ENCODE results near the gene MPHOSPH6. TPM values are rescaled to one million over a fixed set of nuclear protein-coding genes. Genes with fewer than 3 reads are reported as not detected.

Gene MPHOSPH6
- total RNA-seq, 1 donor from 2014 or later = 24.3 TPM

GRCh38 chr16:82134846-82135245 lies 35.2 kb downstream of the MPHOSPH6 start:
- no peak for ATAC-seq
- Histone ChIP-seq H3K4me1 (no peaks in the 10 kb centered on the region), H3K4me3 (no peak overlapping the region), H3K9me3 (no peaks in the 10 kb centered on the region), H3K27me3 (no peaks in the 10 kb centered on the region), H3K27ac (no peak overlapping the region), H3K36me3 (peaks cover 3% of the 10 kb centered on the region)
- no peak for TF ChIP-seq CTCF (IDR thresholded peaks at IDR 0.05)
- DNase-seq = no peak
- intact Hi-C loops (cut with DNase I) = no loop called here

GRCh38 chr16:82133798-82134197 lies 36.2 kb downstream of the MPHOSPH6 start:
- Histone ChIP-seq H3K36me3 (peaks cover 3% of the 10 kb centered on the region), H3K27ac (no peak overlapping the region), H3K27me3 (no peaks in the 10 kb centered on the region), H3K4me1 (no peaks in the 10 kb centered on the region), H3K9me3 (no peaks in the 10 kb centered on the region), H3K4me3 (no peak overlapping the region)
- DNase-seq (no peak), ATAC-seq (no peak)
- no peak for TF ChIP-seq CTCF (IDR thresholded peaks at IDR 0.05)
- intact Hi-C loops (cut with DNase I) = no loop called here

DNA sequence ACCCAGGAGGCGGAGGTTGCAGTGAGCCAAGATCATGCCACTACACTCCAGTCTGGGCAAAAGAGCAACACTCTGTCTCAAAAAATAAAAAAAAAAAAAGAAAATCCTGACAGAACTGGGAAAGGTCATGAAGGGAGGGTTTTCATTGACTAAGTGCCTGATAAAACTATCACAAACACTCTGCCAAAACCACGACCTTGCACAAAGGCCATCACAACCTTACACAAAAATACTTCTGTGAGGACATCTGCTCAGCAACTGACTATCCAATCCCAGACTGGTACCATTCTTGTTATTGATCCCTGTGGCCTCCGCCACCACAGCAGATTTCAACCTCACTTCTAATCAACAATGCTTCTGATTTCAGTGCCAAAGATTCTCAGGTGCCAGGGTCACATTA lies 40.1 kb downstream of the MPHOSPH6 start:
- Histone ChIP-seq H3K4me1 (no peaks in the 10 kb centered on the region), H3K4me3 (no peak overlapping the region), H3K27ac (no peak overlapping the region), H3K9me3 (no peaks in the 10 kb centered on the region), H3K27me3 (no peaks in the 10 kb centered on the region), H3K36me3 (no peaks in the 10 kb centered on the region)
- intact Hi-C loops (cut with DNase I) = no loop called here
- ATAC-seq (no peak), DNase-seq (no peak)
- no peak for TF ChIP-seq CTCF (IDR thresholded peaks at IDR 0.05)

GRCh38 chr16:82124651-82125050 lies 45.4 kb downstream of the MPHOSPH6 start:
- H3K4me1 ChIP-seq = no peaks in the 10 kb centered on the region
- H3K4me3 ChIP-seq = no peak overlapping the region
- DNase-seq (no peak), ATAC-seq (no peak)
- intact Hi-C loops (cut with DNase I) = no loop called here
- no peak overlapping the region for H3K27ac ChIP-seq
- H3K27me3 ChIP-seq = no peaks in the 10 kb centered on the region
- no peaks in the 10 kb centered on the region for H3K36me3 ChIP-seq
- TF ChIP-seq CTCF (IDR thresholded peaks at IDR 0.05) = no peak
- no peaks in the 10 kb centered on the region for H3K9me3 ChIP-seq

DNA sequence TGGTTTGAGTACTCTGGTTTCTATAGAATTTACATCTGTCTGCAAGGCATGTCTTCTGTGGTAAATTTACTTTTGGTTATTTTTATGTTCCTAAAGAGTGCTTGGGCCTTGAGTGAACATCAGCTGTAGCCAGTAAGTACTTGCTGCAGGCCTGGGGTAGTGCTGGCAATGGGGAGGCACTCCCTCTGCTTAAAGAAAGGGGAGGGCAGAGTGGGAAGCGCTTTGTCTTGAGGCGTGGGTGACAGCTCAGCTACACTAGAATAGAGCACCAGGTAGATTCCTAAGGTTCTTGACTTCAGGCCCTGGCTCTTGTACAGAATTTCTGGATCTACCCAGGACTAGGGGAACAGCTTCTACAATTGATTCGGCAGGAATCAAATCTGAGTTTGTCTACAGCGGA lies 50.6 kb downstream of the MPHOSPH6 start:
- no peaks in the 10 kb centered on the region for H3K9me3 ChIP-seq
- H3K4me1 ChIP-seq = no peaks in the 10 kb centered on the region
- no peak for TF ChIP-seq CTCF (IDR thresholded peaks at IDR 0.05)
- DNase-seq = no peak
- ATAC-seq = no peak
- H3K4me3 ChIP-seq = no peak overlapping the region
- H3K36me3 ChIP-seq = no peaks in the 10 kb centered on the region
- H3K27me3 ChIP-seq = no peaks in the 10 kb centered on the region
- no peak overlapping the region for H3K27ac ChIP-seq
- intact Hi-C loops (cut with DNase I) = no loop called here

DNA sequence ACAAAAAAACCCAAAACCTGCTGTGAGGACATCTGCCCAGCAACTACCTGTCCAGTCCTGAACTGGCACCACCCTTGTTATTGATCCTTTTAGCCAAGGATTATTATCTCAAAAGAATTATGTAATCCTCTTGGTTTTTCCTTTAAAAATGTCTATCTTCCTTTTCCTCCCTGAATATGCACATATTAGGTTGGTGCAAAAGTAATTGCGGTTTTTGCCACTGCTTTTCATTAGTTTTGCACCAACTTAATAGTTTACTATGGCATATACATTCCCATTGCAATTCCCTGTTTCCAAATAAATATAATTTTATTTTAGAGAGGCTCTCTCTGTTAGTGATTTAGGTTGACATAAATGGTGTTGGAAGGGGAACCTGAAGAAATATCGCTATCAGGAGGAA lies 51.3 kb downstream of the MPHOSPH6 start:
- ATAC-seq (no peak), DNase-seq (no peak)
- Histone ChIP-seq H3K27ac (no peak overlapping the region), H3K4me3 (no peak overlapping the region), H3K27me3 (no peaks in the 10 kb centered on the region), H3K4me1 (no peaks in the 10 kb centered on the region), H3K9me3 (no peaks in the 10 kb centered on the region), H3K36me3 (no peaks in the 10 kb centered on the region)
- intact Hi-C loops (cut with DNase I) = no loop called here
- TF ChIP-seq CTCF (IDR thresholded peaks at IDR 0.05) = no peak

All from upper lobe of right lung (tissue), 1 donor.